ENCODE measurements around the gene SLC39A5. TPM values are rescaled to one million over a fixed set of nuclear protein-coding genes. Genes with fewer than 3 reads are reported as not detected.
"Not testable (repeated sequence)": the region's sequence is repeated elsewhere in the genome, so short reads cannot be mapped to it uniquely, and the experiment has no call there.

SLC39A5 gene, protein sequence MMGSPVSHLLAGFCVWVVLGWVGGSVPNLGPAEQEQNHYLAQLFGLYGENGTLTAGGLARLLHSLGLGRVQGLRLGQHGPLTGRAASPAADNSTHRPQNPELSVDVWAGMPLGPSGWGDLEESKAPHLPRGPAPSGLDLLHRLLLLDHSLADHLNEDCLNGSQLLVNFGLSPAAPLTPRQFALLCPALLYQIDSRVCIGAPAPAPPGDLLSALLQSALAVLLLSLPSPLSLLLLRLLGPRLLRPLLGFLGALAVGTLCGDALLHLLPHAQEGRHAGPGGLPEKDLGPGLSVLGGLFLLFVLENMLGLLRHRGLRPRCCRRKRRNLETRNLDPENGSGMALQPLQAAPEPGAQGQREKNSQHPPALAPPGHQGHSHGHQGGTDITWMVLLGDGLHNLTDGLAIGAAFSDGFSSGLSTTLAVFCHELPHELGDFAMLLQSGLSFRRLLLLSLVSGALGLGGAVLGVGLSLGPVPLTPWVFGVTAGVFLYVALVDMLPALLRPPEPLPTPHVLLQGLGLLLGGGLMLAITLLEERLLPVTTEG
- total RNA-seq, result not detected

- no peak for ATAC-seq
These were observed at the start of gene SLC39A5 for GRCh38 chr12:56229916-56230431. Gene SLC39A5, plus strand, starts transcription at chr12:56230051. Its CDS starts 1,224 bp downstream, at chr12:56231275.

DNA sequence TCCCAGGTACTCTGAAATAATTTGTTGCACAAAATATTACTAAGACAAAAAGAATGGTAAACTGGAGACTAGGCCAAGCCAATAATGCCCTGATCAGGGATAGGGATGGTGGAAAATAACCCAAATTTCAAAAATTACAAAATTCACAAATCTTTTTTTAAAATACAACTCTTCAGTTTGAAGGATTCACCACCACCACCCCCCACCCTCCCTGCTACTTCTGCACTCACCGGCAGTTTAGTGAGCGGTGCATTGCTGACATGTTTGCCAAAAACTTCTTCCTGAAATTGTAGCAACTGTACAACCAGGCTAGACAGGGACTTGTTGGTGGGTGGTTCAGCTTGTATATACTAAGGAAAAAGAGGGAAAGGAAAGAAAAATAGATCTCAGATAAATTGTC is 42.9 kb upstream of the SLC39A5 start:
- no peak for ATAC-seq

GRCh38 chr12:56188131-56188777 is 41.6 kb upstream of the SLC39A5 start:
- ATAC-seq, result no peak

DNA sequence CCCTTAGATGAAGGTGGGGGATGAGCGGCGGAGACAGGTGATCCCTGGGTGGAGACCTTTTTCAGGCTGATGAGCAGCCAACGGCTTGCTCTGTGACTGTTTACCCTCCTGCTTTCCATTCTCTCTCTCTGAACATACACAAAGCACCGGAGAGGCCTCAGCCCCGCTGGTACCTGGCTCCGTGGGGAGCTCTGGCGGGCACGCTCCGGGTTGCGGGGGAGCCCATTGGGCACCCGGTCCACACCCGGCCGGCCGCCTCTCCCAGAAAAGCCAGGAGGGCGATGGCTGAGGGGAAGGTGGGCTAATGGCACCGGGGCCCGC is 41.1 kb upstream of the SLC39A5 start:
- ATAC-seq, result peak; percentile 5

DNA sequence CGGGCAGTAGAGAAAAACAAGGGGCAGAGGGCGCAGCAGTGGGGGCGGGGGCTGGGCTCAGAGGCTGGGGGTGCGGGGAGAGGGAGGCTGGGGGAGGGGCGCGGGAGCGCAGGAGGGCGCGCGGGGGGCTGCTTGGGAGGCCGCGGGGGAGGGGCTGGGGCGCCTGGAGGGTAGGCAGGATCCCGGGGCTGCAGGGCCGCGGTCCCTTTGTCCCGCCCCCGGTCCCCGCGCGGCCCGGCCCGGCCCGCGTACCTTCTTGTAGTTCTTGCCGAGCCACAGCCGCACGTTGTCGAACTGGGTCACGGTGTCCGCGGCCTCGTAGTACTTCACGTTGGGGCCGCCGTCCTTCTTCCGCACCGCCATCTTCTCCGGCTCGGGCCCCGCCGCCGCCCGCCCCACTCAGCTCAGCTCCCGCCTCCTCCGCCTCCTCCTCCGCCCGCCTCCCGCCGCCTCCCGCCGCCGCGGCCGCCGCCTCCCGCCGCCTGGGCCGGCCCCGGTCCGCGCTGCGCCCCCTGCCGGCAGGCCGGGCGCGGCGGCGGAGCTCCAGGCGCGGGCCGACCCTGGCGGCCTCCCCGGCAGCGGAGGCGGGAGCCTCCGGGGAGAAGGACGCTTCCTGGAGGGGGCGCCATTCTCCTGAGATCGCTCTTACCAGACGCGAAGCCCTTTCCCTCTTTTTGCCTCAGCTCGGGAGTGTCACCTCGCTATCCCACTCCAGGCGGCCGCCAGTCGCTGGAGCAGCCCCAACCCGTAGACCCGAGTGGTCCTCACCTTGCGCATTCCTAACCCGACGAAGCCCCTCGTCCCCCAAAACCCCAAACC is 40.5 kb upstream of the SLC39A5 start, which contains the start of gene SMARCC2:
Gene SMARCC2 (minus strand): TSS at position 385 of the 819 bp plus-strand sequence. CDS start 22 bp downstream, at position 363.
- ATAC-seq, result peak; percentile 88

DNA sequence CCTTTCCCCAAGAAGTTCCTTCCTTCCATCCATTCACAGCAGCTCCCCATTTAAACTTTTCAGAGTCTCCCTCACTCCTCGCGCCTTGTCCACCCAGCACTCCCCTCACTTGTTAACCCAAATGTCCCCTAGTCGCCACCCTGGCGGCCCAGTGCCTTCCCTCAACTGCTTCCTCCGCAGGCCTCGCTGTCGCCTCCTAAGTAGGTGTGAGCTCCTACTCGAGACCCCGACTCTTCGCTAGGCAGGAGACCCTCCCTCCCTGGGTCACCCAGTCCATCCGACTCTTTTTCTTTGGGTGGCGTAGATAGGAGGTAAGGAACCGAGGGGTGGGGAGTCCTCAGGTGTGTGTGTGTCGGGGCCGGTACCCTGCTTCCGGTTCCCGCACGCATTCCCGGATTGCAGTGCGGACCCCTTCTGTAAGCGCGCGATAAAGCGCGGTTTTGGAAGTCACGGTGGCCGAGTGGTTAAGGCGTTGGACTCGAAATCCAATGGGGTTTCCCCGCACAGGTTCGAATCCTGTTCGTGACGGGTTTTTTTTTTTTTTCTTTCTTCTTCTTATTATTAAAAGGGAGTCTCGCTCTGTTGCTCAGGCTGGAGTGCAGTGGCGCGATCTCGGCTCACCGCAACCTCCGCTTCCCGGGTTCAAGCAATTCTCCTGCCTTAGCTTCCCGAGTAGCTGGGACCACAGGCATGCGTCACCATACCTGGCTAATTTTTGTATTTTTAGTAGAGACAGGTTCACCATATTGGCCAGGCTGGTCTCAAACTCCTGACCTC is 39.7 kb upstream of the SLC39A5 start:
- peak; percentile 59 for ATAC-seq

GRCh38 chr12:56190695-56191155 is 39.1 kb upstream of the SLC39A5 start:
- no peak for ATAC-seq

DNA sequence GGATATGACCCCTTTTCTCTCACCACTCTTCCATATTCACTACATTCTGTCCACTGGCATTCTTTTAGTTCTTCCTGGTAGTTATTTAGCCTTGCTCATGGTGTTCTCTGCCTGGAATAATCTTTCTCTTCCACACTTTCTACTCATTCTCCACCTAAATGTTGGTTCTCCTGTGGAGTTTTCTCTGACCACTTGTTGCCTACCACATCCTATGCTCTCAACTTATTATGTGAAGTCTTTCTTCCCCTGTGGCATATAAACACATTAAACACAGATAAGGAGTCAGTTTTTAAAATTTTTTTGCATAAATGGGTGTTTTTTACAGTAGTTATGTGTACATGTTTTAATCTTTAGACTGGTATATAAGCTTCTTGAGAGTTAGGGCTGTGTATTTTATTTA is 37.3 kb upstream of the SLC39A5 start:
- ATAC-seq, result no peak

DNA sequence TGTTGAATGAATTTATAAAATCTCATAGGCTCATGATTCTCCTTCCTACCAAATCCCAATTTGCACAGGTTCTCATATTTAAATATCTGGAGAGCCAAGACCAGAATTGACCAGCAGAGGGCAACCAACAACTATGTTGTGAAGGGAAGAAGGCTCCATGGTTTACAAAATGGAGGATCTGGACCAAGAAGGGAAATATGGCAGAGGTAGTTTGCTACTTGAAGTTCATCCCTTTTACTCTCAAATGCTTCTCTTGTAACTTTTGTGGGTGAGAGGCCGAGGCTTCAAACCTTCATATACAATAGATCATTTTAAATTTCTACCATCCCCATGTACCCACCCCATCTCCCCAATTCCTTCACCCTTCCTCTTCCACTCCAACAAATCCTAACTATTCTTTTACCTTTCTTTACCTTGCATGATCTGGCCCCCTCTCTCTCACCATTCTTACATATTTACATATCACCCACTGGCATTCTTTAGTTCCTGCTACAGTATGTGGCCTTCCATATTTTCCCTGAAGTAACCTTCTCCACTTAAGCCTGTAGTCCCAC is 36.7 kb upstream of the SLC39A5 start:
- peak; percentile 30 for ATAC-seq

GRCh38 chr12:56196818-56197550 is 32.9 kb upstream of the SLC39A5 start:
- ATAC-seq, result not testable (repeated sequence)

GRCh38 chr12:56197921-56198635 is 31.8 kb upstream of the SLC39A5 start:
- ATAC-seq, result no peak

DNA sequence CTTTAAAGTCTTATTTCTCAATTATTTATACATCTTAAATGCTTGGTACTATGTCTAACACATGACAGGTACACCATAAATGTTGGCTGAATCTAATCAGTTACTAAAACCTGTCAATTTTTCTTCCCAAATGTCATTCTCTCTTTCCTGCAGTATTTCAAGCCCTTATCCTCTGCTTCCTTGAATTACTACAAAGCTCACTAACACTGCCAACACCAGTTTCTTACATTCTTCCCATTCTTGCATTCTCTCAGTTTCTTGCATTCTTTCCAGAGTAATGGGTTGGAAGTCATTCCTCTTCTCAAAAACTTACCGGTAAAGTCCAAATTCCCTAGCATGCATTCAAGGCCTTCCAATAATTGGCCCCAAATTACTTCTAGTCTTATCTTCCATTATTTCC is 31.0 kb upstream of the SLC39A5 start:
- no peak for ATAC-seq

- no peak for ATAC-seq
These were observed 27.5 kb upstream of the SLC39A5 start for GRCh38 chr12:56202366-56202765.

DNA sequence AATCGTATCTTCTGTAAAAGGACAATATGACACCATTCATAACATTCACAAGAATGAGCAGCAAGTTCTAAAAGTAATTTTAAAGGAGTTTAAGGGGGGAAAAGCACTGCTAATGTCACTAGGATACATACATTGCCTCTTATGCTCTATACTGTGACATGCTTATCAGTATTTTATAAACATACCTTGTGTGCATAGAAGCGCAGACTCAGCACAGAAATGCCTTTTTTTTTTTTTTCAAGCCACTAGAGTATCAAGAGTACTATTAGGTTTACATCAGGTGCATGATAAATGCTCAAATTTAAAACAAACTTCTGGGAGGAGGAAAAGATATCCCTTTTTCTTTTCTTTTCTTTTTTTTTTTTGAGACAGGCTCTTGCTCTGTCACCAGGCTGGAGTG is 27.0 kb upstream of the SLC39A5 start:
- no peak for ATAC-seq

DNA sequence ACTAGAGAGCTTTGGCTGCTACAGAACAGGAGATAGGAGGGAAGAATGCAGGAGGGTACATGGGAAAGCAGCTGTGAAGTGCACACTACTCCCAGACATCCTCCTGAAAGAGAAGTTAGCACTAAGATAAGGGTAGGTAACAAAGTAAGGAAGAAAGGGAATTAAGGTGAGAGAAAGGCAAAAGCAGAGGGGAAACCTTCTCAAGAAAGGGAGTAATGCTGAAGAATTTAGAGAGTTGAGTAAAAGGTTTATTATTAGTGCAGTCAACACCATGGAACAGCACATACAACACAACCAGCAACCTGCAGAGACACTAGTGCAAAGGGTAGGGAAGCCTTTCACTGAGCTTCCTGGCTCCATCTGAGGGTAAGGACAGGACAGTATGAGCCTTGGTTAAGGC is 25.6 kb upstream of the SLC39A5 start:
- ATAC-seq, result no peak

DNA sequence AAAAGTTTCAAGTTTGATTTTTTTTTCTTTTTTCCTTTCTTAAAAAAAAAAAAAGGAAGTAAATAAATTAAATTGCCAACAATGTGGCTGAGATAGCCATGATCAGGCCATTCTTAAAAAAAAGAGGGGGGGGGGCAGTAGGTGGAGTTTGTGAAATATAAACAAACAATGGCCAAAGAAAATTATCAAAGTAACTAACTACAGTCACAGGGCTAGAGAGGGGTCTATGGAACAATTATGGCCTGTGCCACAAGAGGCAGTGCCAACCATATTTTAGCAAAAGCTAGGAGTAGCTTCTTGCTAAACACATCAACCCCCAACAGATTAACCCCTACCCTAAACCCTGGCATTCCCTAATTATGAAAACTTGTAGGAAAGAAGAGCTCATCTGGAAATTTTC is 24.4 kb upstream of the SLC39A5 start:
- ATAC-seq, result no peak

DNA sequence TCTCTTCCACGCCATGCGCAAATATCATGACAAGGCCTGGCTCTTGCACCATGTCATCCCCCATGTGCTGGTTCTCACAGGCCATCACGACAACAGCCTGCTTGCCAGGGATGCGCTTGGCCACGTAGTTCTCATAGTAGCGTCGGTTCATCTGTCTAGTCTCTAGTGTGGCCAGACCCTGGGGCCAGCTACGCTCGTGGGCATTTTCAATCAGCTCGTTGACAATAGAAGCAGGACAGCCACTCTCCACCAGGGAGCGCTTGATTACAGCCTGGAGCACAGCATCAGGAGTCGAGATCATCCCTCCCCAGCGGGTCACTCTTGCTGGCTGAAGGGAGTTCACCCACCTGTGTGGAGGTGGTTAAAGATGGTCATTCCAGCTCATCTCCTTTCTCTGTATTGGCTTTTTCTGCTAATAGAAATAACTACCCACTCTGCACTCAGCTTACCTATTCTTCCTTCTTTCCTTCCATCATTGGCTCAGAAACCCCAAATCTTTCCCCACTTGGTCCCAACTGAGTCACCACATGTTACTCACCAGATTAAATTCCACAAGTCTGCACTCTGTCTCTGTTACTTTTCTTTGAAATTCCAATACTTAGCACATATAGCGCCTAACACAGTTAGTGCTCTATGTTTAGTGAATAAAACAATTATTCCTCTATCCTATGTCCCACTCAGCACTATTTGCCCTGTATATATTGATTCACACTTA is 23.2 kb upstream of the SLC39A5 start:
- ATAC-seq, result peak; percentile 55

- peak; percentile 33 for ATAC-seq
These were observed 21.8 kb upstream of the SLC39A5 start for GRCh38 chr12:56208006-56208405.

DNA sequence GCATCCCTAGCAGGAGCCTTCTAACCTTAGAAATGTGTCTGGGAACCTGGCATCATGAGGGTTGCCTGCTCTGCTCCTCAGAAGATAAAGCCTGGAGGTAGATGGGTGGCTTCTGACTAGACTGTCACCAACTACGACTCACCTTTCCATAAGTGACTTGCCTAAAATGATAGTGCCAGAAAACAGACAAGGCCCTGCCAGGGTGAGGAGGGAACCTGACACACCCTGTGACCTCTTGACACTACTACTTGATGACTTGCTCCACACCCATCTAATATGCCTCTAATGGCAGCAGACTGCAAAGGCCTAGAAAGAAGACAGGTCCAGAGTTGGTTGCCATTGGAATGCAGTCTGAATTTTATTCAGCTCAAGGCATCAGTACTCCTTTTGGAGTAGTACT is 17.5 kb upstream of the SLC39A5 start:
- ATAC-seq, result peak; percentile 36

Measured in esophagus mucosa (tissue), 1 donor.